Liver (tissue), 3 donors: ENCODE results near the gene COPS7A.

ENCODE experiments used
- EGR1 ChIP-seq, 2 donors: IDR thresholded peaks; 2 replicates each; pipeline ENCODE4 v1.6.1; 2016 to 2018; ENCODE audit warnings: antibody characterized with exemption in 2 of 2, low read depth in 2 of 2
- FOXA1 ChIP-seq: IDR thresholded peaks from 2 replicates; pipeline ENCODE4 v1.6.1; 2016; ENCODE audit warnings: antibody characterized with exemption
- GABPA ChIP-seq, 2 donors: IDR thresholded peaks in 1 of 2; conservative IDR thresholded peaks in 1 of 2; 2 replicates each; pipeline ENCODE4 v1.6.1; 2016; ENCODE audit warnings: antibody characterized with exemption in 2 of 2, mild to moderate bottlenecking in 1 of 2, moderate library complexity in 1 of 2
- JUND ChIP-seq, 2 donors: IDR thresholded peaks; 2 replicates each; pipeline ENCODE4 v1.6.1; 2016; ENCODE audit warnings: antibody characterized with exemption in 2 of 2
- RAD21 ChIP-seq, 2 donors: IDR thresholded peaks; 2 replicates each; pipeline ENCODE4 v1.6.1; 2016; ENCODE audit warnings: antibody characterized with exemption in 2 of 2, mild to moderate bottlenecking in 2 of 2
- SP1 ChIP-seq: IDR thresholded peaks from 2 replicates; pipeline ENCODE4 v1.6.1; 2018; ENCODE audit warnings: antibody characterized with exemption, mild to moderate bottlenecking
- TAF1 ChIP-seq: conservative IDR thresholded peaks from 2 replicates; pipeline ENCODE4 v1.6.1; 2016; ENCODE audit warnings: antibody characterized with exemption, mild to moderate bottlenecking
- YY1 ChIP-seq: IDR thresholded peaks from 2 replicates; pipeline ENCODE4 v1.6.1; 2016; ENCODE audit warnings: antibody characterized with exemption, mild to moderate bottlenecking
- TF ChIP-seq, protein P1 (sequence below): fragments of 150-350 bp; IDR thresholded peaks from 2 replicates; pipeline ENCODE4 v1.5.1; 2017; ENCODE audit warnings: improper control_type of control experiment, low read depth, low read length; ENCODE audit not compliant: missing input control
- TF ChIP-seq, protein P2 (sequence below): IDR thresholded peaks from 2 replicates; pipeline ENCODE4 v1.6.1; 2016; ENCODE audit warnings: antibody characterized with exemption
- TF ChIP-seq, protein P3 (sequence below): IDR thresholded peaks from 2 replicates; pipeline ENCODE4 v1.6.1; 2016; ENCODE audit warnings: antibody characterized with exemption, mild to moderate bottlenecking
- TF ChIP-seq, protein P4 (sequence below): IDR thresholded peaks from 2 replicates; pipeline ENCODE4 v1.6.1; 2016; ENCODE audit warnings: antibody characterized with exemption
- donor health status: healthy.
- donor health status: healthy.

DNA sequence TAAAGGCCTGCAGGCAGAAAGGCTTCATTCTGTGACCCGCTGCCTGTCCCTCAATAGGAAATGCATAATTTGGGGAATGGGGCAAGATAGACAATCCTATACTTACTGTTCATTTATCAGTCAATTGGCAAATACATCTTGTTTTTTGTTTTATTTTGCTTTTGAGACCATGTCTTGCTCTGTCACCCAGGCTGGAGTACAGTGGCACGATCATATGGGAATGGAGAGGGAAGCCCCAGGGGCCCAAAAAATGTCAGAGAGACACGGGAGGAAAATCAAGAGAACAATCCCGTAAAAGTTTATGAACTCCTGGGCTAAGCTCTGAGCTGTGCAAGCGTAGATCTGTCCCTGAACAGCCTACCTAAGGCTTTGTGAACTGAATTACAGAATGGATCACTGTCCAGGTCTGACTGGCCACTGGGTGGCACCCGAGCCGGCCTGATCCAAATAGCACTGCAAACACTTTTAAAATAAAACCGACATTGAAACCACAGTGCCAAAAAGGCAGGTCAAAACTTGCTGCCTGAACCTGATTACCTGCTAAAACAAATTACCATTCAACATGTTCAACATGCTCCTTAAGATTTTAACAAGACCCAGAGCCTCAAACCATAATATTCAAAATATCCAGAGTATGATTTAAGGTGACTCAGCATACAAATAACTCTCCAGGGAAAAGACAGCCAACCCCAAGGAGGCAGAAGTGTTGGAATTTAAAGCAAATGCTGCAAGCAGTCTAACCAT is 11.8 kb downstream of the COPS7A start:
- TF ChIP-seq, protein P1, sequence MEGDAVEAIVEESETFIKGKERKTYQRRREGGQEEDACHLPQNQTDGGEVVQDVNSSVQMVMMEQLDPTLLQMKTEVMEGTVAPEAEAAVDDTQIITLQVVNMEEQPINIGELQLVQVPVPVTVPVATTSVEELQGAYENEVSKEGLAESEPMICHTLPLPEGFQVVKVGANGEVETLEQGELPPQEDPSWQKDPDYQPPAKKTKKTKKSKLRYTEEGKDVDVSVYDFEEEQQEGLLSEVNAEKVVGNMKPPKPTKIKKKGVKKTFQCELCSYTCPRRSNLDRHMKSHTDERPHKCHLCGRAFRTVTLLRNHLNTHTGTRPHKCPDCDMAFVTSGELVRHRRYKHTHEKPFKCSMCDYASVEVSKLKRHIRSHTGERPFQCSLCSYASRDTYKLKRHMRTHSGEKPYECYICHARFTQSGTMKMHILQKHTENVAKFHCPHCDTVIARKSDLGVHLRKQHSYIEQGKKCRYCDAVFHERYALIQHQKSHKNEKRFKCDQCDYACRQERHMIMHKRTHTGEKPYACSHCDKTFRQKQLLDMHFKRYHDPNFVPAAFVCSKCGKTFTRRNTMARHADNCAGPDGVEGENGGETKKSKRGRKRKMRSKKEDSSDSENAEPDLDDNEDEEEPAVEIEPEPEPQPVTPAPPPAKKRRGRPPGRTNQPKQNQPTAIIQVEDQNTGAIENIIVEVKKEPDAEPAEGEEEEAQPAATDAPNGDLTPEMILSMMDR, result peak; percentile 83
- TF ChIP-seq, protein P2, sequence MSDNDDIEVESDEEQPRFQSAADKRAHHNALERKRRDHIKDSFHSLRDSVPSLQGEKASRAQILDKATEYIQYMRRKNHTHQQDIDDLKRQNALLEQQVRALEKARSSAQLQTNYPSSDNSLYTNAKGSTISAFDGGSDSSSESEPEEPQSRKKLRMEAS, result no peak
- TF ChIP-seq, protein P3, sequence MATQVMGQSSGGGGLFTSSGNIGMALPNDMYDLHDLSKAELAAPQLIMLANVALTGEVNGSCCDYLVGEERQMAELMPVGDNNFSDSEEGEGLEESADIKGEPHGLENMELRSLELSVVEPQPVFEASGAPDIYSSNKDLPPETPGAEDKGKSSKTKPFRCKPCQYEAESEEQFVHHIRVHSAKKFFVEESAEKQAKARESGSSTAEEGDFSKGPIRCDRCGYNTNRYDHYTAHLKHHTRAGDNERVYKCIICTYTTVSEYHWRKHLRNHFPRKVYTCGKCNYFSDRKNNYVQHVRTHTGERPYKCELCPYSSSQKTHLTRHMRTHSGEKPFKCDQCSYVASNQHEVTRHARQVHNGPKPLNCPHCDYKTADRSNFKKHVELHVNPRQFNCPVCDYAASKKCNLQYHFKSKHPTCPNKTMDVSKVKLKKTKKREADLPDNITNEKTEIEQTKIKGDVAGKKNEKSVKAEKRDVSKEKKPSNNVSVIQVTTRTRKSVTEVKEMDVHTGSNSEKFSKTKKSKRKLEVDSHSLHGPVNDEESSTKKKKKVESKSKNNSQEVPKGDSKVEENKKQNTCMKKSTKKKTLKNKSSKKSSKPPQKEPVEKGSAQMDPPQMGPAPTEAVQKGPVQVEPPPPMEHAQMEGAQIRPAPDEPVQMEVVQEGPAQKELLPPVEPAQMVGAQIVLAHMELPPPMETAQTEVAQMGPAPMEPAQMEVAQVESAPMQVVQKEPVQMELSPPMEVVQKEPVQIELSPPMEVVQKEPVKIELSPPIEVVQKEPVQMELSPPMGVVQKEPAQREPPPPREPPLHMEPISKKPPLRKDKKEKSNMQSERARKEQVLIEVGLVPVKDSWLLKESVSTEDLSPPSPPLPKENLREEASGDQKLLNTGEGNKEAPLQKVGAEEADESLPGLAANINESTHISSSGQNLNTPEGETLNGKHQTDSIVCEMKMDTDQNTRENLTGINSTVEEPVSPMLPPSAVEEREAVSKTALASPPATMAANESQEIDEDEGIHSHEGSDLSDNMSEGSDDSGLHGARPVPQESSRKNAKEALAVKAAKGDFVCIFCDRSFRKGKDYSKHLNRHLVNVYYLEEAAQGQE, result no peak
- TF ChIP-seq RAD21 (IDR thresholded peaks at IDR 0.05) (peak; percentile 94 to 96), JUND (IDR thresholded peaks at IDR 0.05) (no peak), TAF1 (no peak), YY1 (peak; percentile 40), EGR1 (IDR thresholded peaks at IDR 0.05; ENCODE audit: low read depth in 2 of 2) (peak in 1 of 2 donors; percentile 15), SP1 (peak; percentile 16), GABPA (IDR thresholded peaks at IDR 0.05 in 1 of 2, conservative IDR thresholded peaks at IDR 0.05 in 1 of 2) (no peak), FOXA1 (no peak)
- TF ChIP-seq, protein P4, sequence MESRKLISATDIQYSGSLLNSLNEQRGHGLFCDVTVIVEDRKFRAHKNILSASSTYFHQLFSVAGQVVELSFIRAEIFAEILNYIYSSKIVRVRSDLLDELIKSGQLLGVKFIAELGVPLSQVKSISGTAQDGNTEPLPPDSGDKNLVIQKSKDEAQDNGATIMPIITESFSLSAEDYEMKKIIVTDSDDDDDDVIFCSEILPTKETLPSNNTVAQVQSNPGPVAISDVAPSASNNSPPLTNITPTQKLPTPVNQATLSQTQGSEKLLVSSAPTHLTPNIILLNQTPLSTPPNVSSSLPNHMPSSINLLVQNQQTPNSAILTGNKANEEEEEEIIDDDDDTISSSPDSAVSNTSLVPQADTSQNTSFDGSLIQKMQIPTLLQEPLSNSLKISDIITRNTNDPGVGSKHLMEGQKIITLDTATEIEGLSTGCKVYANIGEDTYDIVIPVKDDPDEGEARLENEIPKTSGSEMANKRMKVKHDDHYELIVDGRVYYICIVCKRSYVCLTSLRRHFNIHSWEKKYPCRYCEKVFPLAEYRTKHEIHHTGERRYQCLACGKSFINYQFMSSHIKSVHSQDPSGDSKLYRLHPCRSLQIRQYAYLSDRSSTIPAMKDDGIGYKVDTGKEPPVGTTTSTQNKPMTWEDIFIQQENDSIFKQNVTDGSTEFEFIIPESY, result no peak
